HG02870 (cell line): ENCODE results near the gene EHD3.
"Not testable (repeated sequence)": the region's sequence is repeated elsewhere in the genome, so short reads cannot be mapped to it uniquely, and the experiment has no call there.

ENCODE experiments used
- ATAC-seq: cut with Tn5 transposase; IDR thresholded peaks from one replicate; pipeline ENCODE4 v1.9.1; 2021; ENCODE audit warnings: mild to moderate bottlenecking, moderate library complexity; ENCODE audit not compliant: unreplicated experiment

Gene EHD3

DNA sequence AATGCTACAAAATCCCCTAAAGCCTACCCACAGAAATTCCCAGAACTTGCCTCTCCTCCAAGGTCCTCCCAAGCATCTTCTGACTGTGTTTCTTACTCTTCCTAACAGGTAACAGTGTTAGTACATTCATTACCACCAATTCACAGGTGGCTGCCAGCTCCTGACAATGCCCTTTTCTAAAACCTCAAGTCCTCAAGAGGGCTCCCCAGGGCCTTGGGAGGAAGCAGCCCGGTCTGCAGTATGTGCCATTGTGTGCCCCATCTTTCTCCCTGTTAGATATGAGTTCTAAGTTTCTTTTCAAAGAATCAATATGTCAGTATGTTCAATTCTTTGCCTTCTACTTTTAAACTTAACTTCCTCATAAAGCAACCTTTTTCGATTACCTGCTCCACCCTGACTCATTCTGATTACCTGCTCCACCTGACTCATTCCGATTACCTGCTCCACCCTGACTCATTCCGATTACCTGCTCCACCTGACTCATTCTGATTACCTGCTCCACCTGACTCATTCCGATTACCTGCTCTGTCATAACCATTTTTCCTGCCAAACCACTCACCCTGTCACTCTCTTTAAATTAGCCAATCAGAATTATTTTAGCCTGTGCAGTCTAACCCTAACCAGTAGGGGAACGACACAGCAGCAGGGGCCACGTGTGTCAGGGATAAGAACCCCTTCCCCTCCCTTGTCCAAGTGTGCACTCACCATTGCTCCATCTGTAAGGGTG, 49.4 kb downstream of the EHD3 start:
- not testable (repeated sequence) for ATAC-seq

DNA sequence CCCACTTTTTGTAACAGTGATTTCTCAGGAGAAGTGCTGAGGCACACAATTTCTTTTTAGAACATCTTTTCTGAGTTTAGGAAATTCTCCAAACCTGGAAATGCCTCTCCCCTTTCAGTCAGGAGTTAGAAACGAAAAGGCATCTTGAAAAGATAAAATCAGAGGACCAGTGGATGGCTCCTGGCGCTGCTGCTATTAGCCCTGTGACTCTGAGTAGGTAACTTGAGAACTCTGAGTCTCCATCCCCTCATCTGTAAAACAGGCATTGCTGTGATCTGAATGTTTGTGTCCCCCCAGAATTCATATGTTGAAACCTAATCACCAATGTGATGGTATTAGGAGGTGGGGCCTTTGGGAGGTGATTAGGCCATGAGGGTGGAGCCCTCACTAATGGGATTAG, 50.2 kb downstream of the EHD3 start:
- no peak for ATAC-seq

DNA sequence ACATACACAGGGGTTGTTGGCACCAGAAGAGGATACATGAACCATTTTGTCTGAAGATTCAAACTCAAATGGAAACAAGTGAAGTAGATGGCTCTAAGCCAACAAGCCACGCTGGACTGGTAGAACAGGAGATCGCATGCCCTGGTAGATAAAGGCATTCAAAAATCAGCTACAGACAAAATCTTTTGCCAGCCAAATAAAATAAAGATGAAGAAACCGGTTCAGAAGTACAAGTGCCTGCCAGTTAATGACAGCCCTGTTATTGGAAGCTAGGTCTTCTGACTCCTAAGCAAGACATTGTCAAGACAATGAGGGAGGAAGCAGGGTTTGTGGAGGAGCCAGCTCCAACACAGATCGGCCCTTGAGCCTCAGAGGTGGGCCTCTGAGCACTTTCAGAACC, 52.3 kb downstream of the EHD3 start:
- ATAC-seq: no peak

DNA sequence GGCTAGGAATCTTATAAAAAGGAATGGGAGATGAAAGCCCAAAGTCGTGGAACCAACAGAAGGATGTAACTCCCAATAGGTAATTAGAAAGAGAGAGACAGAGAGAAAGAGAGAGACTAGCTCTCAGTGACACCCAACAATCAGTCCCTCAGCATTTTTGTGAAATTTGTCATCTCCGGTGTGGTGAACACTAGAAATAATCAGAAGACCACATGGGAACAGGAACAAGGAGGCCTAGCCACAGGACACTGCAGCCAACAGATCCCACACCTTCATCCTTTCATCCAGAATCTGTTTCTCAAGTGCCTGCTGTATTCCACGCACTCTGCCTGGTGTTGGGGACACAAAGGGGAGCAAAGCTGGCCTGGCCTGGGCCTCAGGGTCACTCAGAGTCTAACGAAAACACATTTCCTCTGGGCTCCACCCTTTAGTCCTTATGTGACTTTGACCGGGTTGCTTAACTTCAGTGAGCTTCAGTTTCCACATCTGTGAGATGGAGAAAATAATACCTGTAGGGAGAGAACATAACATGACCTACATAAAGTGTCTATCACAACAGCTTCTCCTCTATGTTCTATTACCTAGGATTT, 53.1 kb downstream of the EHD3 start:
- ATAC-seq: no peak

DNA sequence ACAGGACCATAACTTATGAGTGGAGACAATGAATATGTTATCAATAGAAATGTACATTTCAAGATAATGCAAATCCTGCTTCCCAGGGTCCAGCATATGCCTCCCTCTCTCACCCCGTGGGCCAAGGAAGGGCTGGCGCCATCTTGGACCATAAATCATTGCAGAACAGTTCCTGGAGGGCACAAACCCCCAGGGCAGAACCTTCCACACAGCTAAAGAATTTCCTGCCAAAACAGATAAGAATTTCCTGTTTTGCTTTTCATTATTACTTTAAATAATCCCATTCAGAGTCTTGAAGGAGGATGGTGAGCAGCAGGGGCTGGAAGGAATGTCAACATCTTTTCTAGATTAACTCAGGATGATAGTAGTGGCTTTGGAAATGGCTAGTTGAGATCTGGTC, 53.7 kb downstream of the EHD3 start:
- ATAC-seq: no peak

DNA sequence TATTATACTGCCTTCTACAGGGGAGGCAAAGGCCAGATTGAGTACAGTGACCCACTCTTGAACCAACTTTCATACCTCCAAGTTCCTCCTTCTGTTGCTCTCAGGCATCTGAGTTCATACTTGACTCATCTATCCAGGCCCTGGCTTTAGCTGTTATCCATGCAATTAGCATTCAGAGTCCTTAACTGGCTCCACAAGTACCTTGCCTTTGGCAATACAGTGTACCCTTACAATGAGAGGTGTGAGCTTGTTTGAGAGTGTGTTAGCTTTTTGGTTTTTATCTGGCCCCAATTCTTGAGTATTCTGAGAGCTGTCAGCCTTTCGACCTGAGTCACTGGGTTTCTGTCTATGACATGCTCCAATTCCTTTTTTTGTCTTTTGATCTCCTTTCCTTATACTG, 60.2 kb downstream of the EHD3 start:
- no peak for ATAC-seq

DNA sequence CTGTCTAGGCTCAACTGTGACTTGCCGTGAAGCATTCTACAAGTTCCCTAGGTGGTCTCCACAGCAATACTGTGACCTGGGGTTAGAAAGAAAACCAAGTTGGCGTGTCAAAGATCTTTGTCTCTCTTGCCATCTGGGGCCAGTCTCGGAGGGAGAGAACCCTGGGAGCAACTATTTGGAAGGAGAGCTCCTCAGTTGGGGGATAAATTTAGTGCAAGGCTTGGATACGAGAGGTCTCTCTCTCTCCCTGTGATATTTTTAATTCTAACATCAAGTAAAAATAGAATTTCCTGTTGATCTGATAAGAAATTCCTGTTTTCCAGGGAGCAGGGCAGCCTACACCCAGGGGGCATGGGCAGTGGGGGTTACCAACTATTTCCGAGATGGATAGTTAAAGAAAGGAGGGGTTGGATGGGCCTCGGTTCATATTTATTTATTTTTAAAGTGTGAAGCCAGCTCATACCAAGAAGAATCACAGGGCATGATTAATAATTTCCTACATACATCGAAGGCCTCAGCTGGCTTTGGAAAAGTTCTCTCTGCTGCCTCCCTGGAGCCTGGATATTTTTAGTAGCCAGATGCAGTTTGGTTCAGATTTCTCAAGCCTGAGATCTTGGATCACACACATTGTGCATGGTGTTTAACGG, 62.8 kb downstream of the EHD3 start:
- no peak for ATAC-seq

DNA sequence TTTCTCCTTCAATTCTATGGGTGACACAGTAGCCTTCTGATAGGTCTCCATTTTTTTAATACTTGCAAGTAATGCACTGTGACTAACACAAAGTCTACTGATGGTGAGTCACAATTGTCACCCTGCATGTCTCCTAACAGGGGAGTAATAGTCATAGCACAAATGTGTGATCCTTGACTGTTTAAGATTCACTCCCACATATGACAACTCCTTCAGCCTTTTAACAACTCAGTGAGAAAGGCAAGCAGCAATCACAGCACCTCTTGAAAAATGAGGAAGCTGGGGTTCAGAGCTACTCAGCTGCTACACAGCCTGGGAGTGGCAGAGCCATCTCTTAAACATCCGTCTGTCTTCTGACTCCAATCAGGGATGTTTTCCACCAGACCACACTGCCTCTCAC, 63.8 kb downstream of the EHD3 start:
- ATAC-seq: no peak

DNA sequence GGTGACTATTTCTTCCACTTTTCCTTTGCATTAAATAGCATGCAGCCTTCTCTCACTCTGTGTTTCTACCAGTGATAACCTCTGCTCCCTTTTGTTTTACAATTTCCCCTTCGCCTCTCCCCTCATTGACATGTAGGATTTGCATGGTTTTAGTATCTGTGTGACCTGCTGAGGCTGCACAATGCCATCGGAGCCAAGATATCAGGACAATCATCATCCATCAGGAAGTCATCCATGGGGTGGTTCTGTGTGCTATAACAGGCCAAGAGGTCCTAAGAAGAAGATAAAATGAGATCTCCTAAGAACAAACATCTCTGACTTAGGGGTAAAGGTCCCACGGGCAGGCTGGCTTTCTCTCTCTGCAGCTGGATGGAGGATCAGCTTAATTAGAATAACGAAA, 65.6 kb downstream of the EHD3 start:
- ATAC-seq: no peak

DNA sequence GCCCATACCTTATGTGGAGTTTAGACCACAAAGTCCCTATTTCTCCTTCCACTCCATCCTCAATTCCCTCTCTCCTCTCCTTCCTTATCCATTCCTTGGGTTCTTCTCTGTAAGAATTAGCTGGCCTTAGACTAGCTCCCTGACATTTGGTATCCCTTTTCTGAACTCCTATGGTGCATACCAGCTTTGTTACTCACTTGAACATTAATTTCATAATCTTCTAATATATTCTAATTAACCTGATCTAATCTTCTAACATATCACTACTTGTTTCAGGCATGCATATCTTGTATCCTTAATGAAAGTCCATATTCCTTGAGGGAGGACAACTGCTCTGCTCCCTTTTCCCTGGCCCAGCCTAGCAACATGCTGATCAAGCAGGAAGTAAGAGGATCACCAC, 66.4 kb downstream of the EHD3 start:
- no peak for ATAC-seq

DNA sequence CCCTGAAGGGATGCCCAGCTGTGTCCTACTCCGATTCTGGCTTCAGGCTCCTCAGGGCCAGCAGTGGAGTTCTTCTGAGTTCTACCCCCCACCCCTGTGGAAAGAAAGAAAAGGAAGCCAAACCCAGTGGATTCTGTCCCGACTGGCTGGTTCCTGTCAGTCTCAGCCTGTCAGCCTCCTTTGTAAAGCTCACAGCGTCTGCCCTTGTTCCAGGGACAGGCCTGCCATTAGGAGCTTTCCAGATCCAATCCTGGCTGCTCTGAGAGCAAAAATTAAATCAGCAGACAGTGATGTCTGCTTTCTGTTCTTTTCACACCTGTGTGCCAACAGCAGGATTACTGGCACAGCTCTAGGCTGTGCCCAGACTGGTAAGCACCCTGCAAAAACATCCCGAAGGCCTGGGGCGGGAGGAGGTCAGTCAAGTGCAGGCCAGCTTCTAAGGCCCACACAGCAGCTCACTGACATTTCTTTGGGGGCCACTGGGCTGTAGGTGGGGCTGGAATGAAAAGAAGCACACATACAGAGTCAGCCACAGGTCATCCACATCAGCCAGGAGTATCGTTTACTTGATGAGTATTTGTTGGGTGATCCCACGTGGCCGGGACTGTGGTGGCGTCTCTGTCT, 69.1 kb downstream of the EHD3 start:
- ATAC-seq: no peak

DNA sequence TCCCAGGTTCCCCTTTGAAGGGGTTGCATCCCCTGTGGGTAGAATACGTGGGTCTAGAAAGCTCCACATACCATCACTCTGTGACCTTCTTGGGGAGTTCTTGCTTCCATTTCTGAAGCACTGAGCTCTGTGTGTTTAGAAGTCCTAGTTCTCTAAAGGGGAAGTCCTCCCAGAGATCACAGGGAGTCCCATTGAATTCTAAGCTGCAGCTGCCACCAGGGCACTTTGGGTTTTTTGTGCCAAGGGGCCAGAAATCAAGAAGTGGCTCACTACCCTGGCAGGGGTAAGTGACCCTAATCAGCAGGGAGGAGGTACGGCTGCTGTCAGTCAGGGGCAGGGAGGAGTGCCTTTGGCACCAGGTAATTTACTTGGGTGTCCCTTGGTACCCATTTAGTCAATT, 70.9 kb downstream of the EHD3 start:
- ATAC-seq: no peak

DNA sequence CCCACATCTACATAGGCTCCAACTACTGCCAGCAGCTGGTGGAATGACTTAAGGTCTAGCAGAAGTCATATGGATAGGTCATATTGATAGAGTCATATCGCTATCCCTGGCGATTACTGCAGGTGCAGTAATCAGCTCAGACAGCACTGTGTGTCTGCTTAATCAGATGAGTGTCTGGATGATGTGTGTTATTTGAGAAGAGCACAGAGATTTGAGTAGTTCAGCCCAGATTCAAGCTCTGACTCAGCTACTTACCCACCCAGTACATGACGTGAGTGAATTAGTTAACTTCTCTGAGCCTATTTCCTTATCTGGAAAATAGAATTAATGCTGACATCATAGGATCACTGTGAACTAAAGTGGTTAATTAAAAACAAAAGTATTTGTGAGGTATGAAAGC, 78.9 kb downstream of the EHD3 start:
- no peak for ATAC-seq

DNA sequence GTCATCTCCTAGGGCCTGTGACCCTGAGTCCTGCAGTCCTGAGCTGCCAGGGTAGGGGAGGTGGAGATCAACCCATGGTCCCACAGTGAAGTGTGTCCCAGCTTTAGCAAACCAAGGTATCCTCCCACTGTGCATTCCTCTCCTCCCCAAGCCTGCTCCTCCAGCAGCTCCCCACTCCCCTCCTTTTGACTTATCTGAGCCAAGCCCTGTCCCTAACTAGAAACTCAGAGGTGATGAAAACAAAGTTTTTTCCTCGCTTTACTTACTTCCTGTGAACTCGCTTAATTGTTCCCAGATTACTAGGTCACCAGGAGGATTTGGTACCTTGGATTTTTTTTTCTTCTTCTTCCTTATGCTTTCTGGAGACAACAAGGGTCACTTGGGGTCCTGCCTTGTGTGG, 80.8 kb downstream of the EHD3 start:
- no peak for ATAC-seq

DNA sequence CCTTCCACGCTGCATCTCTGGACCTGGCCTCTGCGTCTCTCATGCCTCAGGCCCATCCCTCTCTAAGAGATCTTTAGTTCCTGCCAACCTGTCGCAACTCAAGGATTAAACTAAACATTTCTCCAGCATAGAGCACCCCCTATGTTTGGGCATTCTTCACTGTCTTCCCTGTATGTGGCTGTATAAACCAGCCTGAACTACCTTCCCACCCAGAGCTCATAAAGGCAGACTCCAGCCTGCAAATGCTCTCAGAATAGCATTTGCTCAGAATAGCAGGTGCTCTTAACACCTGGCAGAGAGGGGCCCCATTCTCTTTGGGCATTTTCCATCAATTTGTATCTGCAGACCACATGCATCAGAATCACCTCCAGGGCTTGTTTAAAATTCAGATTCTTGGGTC, 83.4 kb downstream of the EHD3 start:
- ATAC-seq: no peak

DNA sequence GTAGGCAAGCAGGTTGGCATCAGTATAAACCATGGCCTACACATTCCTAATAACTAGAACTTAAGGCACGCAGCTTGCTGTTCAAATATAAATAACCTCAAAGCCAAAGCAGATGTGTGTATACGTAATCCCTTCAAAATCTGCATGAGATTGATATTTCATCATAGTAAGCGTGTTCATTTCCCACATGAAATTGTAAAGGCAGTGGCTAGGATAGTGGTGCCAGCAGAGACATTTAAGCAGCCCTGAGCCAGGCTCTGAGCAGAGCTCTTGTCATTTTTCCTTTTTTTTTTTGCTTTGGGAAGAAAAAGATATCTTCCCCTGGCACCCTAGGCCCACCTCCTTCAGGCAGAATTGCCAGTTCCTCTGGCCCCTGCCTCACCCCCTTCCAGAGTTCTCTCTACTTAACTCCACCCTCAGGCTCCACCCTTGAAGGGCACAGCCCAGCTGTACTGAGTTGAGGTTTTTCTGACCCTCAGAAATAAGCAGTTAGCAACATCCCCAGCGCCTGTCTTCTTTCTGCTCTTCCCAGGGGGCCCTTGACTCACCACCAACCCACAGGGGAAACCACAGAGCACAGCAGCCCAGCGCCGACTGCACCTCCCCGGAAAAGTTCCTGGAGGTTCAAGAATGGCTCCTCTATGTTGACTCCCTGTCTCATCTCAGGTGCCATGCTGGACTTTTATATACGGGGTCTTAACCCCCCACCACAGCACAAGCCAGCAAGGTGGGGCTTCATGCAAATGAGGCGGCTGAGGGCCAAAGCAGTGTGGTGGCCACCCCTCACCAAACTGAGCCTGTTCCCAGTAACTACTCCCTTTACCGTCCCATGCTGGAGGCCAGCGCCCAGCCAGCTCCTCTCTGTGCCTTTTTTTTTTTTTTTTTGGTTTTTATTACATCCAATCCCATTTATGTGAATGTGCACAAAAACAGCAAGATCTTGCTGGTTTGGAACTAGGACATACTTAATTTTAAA, 84.7 kb downstream of the EHD3 start:
- ATAC-seq: peak; percentile 66
